Stimulated activated CD4-positive, alpha-beta T cell treated with anti-CD3 and anti-CD28 coated beads, TNF-alpha, amount 100 ng/mL, for 1 hour (primary cell): ENCODE results near the gene CDH18.

Source experiments
- DNase-seq, 3 donors: peaks; one replicate each; pipeline ENCODE4 v3.0.0-alpha.2; 2020; ENCODE audit warnings: low read depth in 3 of 3, low spot score in 1 of 3

CDH18 gene

GRCh38 chr5:19615661-19616060 lies 372.3 kb downstream of the CDH18 start:
- no peak for DNase-seq

- no peak for DNase-seq
Measured at GRCh38 chr5:19615071-19615470, 372.9 kb downstream of the CDH18 start.

GRCh38 chr5:19608444-19609002 lies 379.5 kb downstream of the CDH18 start:
- DNase-seq = no peak

GRCh38 chr5:19605846-19606407 lies 382.1 kb downstream of the CDH18 start:
- DNase-seq = no peak

GRCh38 chr5:19584131-19584530 lies 403.9 kb downstream of the CDH18 start:
- no peak for DNase-seq

- DNase-seq = no peak
Measured at GRCh38 chr5:19577882-19578281, 410.1 kb downstream of the CDH18 start.

- no peak for DNase-seq
Measured at GRCh38 chr5:19568004-19568403, 420.0 kb downstream of the CDH18 start.

GRCh38 chr5:19565466-19565865 lies 422.5 kb downstream of the CDH18 start:
- no peak for DNase-seq

GRCh38 chr5:19564036-19564435 lies 424.0 kb downstream of the CDH18 start:
- DNase-seq = no peak

- DNase-seq = no peak
Measured at GRCh38 chr5:19555876-19556275, 432.1 kb downstream of the CDH18 start.

- no peak for DNase-seq
Measured at GRCh38 chr5:19555436-19555835, 432.6 kb downstream of the CDH18 start.

GRCh38 chr5:19554524-19554923 lies 433.5 kb downstream of the CDH18 start:
- no peak for DNase-seq

GRCh38 chr5:19547640-19548039 lies 440.4 kb downstream of the CDH18 start:
- no peak for DNase-seq

- DNase-seq = no peak
Measured at GRCh38 chr5:19546521-19546920, 441.5 kb downstream of the CDH18 start.

- no peak for DNase-seq
Measured at GRCh38 chr5:19538607-19539006, 449.4 kb downstream of the CDH18 start.

GRCh38 chr5:19536387-19536786 lies 451.6 kb downstream of the CDH18 start:
- no peak for DNase-seq

GRCh38 chr5:19534751-19535150 lies 453.2 kb downstream of the CDH18 start:
- DNase-seq = no peak

- no peak for DNase-seq
Measured at GRCh38 chr5:19532936-19533335, 455.1 kb downstream of the CDH18 start.

- DNase-seq = no peak
Measured at GRCh38 chr5:19531374-19531952, 456.5 kb downstream of the CDH18 start.

- DNase-seq = no peak
Measured at GRCh38 chr5:19519448-19519847, 468.6 kb downstream of the CDH18 start.

- DNase-seq = no peak
Measured at GRCh38 chr5:19498852-19499251, 489.1 kb downstream of the CDH18 start.

GRCh38 chr5:19497229-19497815 lies 490.7 kb downstream of the CDH18 start:
- no peak for DNase-seq

GRCh38 chr5:19496056-19496455 lies 491.9 kb downstream of the CDH18 start:
- no peak for DNase-seq
